Globus pallidus (tissue), 1 donor: ENCODE data around the gene AQP5.
"Not testable (repeated sequence)": the region's sequence is repeated elsewhere in the genome, so short reads cannot be mapped to it uniquely, and the experiment has no call there.

Source experiments
- DNase-seq: peaks from one replicate; pipeline ENCODE4 v3.0.0-alpha.2; 2015; ENCODE audit warnings: low spot score

The AQP5 gene

GRCh38 chr12:49980501-49981349, 19.1 kb downstream of the AQP5 start:
- DNase-seq: no peak

- DNase-seq: no peak
Measured at GRCh38 chr12:49982246-49983087, 20.8 kb downstream of the AQP5 start.

GRCh38 chr12:49983892-49984291, 22.2 kb downstream of the AQP5 start:
- no peak for DNase-seq

- no peak for DNase-seq
Measured at GRCh38 chr12:49984476-49985359, 23.0 kb downstream of the AQP5 start.

- no peak for DNase-seq
Measured at GRCh38 chr12:49985981-49986380, 24.3 kb downstream of the AQP5 start.

GRCh38 chr12:49986476-49986875, 24.8 kb downstream of the AQP5 start:
- DNase-seq: not testable (repeated sequence)

GRCh38 chr12:49987625-49988303, 26.1 kb downstream of the AQP5 start:
- no peak for DNase-seq

GRCh38 chr12:49989400-49989799, 27.7 kb downstream of the AQP5 start:
- DNase-seq: not testable (repeated sequence)

GRCh38 chr12:49990273-49990672, 28.6 kb downstream of the AQP5 start:
- no peak for DNase-seq

- no peak for DNase-seq
Measured at GRCh38 chr12:49998453-49998852, 36.8 kb downstream of the AQP5 start.

- DNase-seq: no peak
Measured at GRCh38 chr12:50003595-50003994, 41.9 kb downstream of the AQP5 start.

- DNase-seq: no peak
Measured at GRCh38 chr12:50004696-50005095, 43.0 kb downstream of the AQP5 start.

- peak; percentile 53 for DNase-seq
Measured at GRCh38 chr12:50005175-50005574, 43.5 kb downstream of the AQP5 start.

- peak; percentile 54 for DNase-seq
Measured at GRCh38 chr12:50006280-50006679, 44.6 kb downstream of the AQP5 start.

- DNase-seq: no peak
Measured at GRCh38 chr12:50006754-50007442, 45.2 kb downstream of the AQP5 start.

GRCh38 chr12:50013361-50014147, 51.9 kb downstream of the AQP5 start:
- DNase-seq: peak; percentile 64

GRCh38 chr12:50014342-50014741, 52.7 kb downstream of the AQP5 start:
- no peak for DNase-seq
